Stimulated activated CD8-positive, alpha-beta memory T cell treated with anti-CD3 and anti-CD28 coated beads, Interleukin-12 subunit alpha, Interleukin-12 subunit beta, amount 100 ng/mL, for 24 hours (primary cell): Measurements from ENCODE around the gene PTPRU.

Experiments
- DNase-seq: peaks from one replicate; pipeline ENCODE4 v3.0.0-alpha.2; 2020; ENCODE audit errors: extremely low read depth

PTPRU gene

DNA sequence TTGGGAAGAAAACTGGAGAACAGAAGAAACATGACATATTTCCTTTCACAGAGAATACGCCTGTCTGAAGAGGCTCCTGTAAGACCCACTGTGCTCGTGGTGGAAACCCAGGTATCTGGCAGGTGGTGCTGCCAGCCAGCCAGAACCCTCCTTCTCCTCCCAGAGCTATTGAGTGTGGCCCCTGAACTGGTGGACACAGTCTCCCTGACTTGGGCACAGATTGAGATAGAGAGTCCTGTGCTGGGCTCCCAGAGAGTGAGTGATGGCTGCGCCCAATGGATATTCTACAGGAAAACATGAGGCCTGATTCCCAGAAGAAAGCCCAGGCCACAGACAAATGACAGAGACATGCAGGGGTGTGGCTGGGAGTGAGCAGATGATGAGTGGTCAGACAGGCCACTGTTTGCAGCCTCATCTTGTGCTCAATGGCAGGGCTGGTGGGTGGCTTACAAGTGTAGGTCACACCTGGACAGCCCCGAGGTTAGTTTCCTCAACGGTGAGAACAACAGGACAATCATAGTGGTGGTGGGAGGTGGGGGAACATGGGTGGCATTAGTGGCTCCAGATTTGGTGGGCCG is 127.9 kb downstream of the PTPRU start:
- no peak for DNase-seq

DNA sequence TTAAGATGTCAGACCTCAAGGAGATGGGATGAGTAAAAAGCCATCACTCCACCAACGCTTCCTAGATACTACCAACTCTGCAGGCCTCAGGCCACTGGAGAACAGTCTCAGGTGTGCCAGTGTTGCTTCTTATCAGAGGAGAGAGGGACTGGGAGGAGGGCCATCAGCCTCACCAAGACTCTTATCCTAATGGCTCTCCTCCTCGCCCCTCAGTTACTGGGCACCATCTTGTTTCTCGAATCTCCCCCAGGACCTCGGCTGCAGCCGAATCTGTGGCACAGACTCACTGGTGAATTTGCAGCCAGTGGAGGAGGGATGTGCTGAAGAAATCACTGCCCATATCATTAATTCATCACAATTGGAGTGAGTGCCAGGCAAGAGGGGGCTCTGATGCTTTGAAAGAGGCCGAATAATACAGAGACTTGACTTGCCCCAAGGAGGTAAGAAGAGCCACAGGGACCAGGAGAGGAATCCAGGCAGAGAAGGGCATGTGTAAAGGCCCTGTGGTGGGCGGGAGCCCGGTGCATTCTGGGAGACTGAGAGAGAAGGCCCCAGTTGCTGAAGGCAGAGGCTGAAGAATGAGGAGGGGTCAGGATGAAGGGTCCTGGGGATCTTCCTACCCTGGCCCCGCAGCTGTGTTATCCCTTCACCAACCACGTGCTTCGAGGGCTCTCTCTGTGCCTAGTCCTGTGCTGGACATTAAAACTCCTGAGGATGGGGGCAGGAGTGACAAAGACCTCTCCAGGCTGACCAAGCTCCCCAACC is 129.8 kb downstream of the PTPRU start:
- no peak for DNase-seq

DNA sequence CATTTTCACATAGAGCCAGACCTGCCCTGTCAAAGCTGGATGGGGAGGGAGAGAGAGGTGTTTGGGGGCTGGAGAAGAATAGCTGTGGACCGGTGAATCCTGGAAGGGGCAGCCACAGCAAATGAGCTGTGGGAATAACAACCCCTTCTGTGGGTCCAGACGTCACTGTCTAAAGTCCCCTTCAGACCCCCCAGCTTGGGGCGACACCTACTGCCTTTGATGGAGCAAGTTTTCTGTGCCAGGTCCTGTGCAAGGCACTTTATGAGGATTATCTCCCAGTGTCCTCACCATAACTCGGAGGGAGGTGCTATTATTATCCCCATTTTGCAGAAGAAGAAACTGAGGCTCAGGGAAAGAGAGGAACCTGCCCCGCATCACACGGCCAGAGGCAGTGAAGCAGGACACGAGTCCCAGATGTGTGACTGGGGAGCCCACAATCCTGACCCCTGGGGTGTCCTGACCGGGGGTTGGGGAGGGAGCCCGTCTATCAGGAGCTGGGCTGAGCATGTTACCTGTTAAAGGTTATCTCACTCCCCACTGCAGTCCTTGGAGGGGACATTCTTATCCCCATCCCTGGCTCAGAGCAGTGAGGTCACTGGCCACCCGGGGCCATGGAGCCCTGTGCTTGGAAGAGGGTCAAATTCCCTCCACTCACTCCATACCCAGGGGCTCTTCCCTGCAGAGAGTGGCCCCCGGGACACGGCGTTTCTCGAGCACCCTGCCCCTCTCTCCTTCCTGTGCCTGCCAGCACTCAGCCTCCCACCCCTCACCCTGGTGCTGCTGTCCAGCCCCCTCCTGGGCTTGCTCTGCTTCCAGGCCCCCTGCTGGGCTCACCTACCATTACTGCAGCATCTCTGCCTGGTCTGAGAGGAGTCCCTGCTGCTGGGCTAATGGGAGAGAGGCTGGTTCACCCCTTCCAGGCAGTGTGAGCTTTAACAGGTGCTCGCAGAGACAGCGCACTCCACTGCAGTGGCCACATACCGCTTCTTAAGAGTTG is 132.9 kb downstream of the PTPRU start:
- DNase-seq, result no peak

DNA sequence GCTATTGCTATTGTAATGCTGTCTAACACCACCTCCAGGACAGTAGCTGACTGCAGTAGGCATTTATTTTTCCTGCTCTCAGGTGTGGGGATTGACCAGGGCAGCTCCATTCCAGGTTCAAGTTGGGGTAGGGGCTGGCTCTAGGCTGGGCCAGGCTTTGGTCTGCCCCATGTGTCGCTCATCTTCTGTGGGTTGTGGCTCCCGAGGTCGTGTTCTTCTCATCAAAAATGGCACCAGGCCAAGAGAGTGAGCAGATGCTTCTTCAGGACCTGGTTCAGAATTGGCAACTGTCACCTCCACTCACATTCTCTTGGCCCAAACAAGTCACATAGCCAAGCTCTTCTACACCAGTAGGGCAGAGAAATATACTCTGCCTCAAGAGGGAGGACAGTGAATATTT is 133.7 kb downstream of the PTPRU start:
- DNase-seq, result no peak

DNA sequence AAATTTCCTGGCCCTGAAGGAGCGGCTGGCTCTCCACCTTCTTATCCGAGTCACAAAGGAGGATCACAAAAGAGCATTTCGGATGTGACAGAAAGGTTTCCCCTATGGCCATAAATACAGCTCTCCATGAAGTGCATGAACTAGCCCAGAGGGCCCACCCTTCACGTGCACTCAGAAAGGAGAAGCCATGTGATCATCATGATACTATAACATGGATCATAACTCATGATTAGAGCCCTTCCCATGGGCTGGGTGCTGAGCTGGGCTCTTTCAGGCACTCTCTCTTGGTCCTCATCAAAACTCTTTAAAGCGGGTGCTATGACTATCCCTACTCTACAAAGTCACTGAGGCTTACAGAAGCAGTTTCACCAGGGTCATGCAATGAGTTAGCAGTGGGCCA is 135.0 kb downstream of the PTPRU start:
- no peak for DNase-seq

DNA sequence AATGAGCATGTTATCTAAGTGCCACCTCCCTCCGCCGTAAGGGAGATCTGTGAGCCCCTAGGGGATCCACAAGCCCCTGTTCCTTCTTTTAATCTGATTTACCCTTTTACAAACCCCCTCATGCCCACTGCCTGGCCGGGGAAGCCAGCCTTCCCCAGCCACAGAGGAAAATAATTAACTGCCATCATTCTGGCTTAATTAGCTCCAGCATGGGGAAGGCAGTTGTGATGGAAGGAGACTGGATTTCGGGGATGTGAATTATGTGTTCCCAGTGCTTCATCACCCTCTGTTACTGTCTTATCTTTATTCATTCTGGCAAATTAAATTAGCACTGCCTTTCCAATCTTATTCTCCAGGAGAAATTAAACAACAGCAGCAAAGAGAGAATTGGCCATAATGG is 135.8 kb downstream of the PTPRU start:
- DNase-seq, result no peak
